KG1 (cell line): ENCODE data around the gene SMYD3.

Experiments used
- DNase-seq: peaks from one replicate; lab custom pipeline; 2025; lab: John Stamatoyannopoulos, UW

Gene SMYD3

DNA sequence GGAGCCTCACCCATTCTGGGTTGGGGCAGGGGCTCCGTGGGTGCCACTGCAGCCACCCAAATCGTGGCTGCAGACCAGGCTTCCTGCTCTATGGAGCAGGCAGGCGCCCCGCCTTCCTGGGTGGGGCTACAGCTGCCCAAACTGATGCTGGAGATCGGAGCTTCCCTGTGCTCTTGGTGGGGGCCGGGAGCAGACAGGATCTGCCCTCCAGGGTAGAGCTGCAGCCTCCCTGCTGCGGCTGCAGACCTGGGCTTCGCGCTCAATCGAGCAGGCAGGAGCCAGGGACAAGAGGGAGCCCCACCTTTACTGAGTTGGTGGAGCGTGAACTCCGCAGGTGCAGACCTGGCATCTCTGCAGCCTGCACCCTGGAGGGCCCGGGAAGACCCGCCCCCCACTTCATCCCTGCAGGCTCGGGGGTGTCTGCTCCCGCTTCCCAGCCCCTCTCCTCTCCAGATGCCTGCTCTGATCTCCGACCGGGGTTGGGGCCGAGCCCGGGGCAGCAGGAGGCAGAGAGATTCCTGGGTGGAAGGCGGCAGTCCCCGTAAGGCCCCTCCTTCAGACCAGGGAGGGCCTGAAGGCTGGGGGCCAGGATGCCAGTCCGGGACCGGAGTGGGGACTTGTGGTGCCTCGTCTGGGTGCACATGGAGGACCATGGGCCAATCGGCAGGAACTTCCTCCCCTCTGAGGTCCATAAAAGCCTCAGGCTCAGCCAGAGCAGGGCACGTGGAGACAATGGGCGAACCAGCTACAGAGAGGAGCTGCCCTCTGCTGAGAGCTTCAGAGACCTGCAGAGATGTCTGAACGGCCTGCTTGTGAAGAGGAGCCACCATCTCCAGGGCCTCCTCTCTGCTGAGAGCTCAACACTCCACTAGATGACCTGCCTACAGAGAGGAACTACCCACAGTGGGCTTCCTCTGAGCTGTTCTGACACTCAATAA is 359.3 kb downstream of the SMYD3 start:
- DNase-seq: no peak

DNA sequence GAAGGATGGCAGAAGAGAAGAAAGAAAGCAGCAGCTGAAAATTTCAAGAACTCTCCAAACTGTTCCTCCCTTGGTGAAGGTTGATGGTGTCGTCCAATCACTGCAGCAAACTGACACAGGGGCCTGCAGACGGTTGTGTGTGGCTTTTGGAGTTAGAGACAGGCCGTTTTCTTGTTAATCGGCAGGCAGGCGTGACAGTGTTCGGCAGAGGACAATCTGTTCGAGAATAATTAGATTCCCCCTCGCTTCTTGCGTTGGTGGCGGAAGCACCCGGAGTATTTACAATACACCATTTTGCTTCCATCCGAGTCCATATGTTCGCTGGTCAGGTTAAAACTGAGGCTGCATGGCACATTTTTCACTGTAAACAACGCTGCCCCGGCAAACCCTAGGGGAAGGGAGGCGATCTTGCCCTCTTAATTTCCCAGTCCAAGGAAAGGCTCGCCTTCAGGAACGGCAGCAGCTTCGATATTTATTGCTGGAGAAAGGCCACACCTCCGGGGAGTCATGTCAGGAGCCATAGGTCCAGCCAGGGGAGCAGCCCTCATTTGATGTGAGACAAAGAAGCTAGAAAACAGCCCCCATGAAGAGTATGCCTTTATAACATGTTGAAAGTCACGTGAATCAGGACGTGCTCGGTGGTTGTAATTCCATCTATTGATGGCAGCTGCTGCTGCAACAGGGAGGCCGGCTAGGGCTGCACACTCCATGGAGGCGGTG is 360.1 kb downstream of the SMYD3 start:
- DNase-seq: no peak

DNA sequence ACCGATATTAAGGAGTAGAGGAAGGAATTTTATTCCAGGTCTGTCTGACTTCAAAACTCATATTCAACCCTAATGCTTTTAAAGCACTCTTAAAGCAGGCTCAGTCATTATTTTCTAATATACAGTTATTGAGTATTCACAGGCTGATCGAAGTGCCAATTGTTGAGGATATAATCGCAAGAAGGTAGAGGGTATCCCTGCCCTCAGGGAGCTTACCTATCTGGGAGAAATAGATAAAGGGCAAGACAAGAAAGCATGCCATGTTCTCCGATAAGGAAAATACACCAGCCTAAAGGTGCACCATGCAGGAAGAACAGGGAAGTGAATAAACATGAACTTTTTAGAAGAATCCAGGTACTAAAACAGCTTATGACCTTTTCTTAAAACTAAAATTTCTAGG is 361.2 kb downstream of the SMYD3 start:
- no peak for DNase-seq

DNA sequence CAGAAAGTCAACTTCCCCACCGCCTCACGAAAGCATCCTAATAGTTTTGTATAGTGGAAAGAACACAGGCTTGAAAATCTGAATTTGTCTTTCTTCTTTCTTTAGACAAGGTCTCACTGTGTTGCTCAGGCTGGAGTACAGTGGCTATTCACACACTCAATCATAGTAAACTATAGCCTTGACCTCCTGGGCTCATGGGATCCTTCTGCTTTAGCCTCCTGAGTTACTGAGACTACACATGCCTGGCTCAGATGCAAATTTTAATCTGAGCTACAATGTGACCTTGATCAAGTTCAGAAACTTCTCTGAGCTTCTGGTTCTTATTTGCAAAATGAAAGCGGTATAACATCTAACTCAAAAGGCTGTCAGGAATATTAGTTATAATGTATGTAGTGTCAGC is 362.1 kb downstream of the SMYD3 start:
- DNase-seq: no peak

DNA sequence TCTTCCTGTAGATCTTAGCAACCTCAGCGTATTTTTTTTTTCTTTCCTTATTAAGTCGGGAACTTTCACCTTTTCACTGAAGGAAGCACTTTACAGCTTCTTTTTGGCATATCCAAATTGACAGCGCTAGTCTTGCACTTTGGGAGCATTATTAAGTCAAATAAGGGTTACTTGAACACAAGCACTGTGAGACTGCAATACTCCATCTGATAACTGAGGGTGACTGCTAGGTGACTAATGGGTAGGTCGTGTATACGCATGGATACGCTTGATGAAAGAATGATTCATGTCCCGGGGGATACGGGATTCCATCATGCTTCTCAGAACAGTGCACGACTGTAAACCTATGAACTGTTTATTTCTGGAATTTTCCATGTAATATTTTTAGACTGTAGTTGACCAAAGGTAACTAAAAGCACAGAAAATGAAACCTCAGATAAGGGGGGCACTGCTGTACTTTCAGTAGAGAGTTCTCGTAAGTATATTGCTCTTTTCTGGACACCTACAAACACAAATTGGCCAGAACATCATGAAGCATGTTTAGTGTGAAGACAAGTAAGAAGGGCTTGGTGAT is 364.7 kb downstream of the SMYD3 start:
- DNase-seq: no peak

DNA sequence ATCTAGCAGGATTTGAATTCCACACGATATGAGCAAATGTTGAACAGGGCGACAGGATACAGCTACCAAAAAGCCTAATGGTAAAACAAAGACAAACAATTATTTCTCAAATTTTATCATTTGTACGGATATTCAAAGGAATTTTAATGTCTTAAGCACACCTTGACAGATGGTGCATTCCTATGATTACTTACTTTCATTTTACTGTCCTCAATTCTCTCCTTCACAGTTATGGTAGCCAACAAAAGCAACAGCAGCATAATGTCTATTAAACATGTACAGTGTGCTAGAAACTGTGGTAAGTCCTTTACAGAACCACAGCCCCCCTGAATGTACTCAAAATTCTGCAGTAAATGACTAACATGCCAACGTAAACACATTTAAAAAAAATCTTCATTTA is 365.8 kb downstream of the SMYD3 start:
- DNase-seq: no peak

DNA sequence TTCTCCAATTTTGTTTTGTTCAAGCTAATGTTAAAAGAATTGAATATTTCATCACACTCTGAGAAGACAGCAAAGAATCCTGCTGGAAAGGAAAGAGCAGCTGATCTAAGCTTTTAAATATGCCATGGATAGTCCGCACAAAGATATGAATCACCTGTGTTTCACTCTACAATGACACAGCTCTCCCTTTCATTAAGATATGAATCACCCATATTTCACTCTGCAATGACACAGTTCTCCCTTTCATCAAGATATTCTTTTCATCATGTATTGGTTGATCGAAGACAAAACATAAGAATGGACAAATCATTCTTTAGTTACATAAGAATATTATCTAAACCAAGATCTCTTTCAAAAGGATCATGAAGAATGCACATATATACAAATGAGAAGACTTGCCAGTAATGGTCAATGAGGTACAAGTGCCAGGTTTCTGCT is 367.3 kb downstream of the SMYD3 start:
- no peak for DNase-seq

DNA sequence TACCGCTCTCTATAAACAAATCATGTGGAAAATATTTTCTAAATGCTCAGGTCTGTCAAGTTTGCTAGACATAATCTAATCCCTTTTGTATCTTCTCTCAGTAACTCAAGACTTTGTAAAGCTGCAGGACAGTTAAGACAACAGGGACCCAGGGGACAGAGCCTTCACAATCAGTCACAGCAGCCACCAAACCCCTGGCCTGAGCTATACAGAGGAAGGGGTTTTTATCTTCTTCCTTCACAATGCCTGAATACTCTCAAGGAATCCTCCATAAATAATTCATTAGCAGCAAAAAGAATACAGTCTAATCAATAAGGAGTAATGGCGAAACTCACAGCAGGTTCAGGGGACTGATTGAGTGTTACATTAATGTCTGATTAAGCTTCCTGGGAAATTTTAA is 368.3 kb downstream of the SMYD3 start:
- DNase-seq: no peak

DNA sequence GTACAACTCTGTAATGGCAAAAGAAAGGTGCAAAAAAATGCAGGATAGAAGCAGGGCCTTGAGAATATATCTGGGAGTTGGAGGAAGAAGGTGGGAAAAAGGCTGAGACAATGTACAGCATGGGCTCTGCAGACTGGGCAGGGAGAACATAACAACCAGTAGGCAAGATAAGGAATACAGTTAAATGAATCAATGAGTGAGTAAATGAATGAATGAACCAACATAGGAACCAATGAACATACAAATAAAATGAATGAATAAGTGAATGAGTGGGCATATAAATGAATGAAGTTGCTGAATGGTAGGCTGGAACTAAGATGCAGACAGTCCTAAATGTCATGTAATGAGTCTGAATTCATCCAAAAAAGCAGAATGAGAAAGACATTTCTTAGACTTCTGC is 370.6 kb downstream of the SMYD3 start:
- no peak for DNase-seq

DNA sequence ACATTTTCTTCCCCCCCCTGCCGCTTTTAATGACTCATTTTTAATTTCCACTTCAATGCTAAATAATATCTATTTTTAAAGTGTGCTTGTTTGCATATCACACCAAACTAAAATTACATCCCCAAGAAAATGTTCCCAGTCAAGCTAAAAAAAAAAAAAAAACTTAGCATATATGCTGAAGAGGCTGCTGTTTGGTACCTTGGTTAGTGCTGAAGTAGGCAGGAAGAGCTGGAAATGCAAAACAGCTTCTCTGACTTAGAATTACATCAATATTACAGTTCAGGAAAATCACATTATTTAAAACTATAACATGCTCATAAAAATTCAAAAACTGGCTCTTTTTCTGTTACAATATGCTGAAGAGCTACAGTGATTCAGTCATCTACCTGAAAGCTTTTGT is 372.3 kb downstream of the SMYD3 start:
- DNase-seq: no peak

DNA sequence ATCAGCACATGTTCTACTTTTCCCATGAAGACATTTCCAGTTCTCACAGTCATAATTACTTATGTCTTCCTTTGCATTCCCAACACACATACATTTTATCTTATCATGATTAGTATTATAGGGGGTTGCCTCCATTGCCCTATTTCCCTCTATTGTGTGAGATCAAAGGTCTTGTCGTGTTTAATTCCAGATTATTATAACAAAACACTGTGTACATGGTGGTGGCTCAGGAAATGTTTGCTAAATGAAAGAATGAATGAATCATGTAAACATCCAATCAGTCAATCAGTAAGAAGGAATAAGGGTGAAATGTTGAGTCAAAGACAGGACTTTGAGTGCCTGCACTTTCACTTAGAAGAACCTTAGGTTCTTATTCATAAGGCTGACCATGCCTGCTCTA is 376.0 kb downstream of the SMYD3 start:
- DNase-seq: no peak

DNA sequence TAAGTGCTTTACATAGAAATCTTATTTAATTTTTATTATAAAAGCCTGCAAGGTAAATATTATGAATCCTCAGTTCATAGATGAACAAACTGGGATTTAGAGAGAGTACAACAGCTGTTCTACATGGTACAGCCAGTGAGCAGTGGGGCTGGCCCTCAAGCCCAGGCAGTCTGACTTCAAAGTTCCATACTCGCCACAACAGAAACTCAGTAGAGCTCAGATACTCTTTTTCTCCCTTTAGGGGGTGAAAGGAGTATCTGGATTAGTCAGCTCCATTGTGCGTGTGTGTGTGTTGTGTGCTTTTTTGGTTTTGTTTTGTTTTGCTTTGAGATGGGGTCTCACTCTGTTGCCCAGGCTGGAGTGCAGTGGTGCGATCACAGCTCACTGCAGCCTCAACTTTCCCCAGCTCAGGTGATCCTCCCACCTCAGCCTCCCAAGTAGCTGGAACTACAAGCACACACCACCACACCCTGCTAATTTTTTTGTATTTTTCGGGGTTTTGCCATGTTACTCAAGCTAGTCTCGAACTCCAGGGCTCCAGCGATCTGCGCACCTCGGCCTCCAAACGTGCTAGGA is 378.5 kb downstream of the SMYD3 start:
- DNase-seq: no peak

DNA sequence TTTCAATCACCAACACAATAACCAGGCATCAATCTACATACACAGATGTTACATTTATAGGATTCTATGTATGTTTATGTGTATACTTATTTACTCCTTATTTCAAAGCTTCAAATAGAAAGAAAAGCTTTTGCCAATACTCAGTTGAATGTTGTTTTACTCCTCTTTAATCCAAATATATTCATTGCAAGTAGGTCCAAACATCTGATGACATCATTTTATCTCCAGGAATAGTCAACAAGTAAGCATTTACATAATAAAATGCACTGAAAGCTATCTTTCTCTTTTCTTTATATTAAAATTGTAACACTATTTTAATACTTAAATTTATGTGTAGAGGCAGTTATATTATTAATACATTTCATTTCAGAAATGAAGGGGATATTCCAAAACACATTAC is 380.5 kb downstream of the SMYD3 start:
- DNase-seq: no peak

DNA sequence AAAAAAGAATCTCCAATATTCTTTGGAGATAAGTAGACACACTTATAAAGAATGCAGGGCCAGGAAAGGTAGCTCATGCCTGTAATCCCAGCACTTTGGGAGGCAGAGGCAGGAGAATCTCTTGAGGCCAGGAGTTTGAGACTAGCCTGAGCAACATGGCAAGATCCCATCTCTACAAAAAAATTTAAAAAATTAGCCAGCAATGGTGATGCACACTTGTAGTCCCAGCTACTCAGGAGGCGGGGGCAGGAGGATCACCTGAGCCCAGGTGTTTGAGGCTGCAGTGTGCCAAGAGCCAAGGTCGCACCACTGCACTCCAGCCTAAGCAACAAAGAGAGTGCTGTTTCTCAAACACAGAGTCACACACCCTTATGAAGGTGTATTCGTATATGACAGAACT is 385.0 kb downstream of the SMYD3 start:
- DNase-seq: no peak

DNA sequence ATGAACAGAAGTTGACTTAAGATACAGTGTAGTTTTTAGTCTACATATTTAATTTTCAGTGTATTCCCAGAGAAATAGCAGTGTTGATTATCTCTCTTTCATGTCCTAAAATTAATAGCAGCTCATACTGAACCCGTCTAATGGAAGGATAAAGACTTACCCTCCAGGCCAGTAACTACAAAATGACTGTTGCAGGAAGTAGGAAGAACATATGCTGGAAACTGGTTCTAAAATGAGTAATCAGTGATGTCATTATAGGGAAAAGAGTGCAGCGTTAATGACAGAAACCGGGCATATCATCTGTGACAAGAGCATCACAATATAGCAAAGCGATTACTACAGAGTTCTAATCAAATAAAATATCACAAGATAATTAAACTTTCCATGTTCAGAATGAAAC is 385.5 kb downstream of the SMYD3 start:
- DNase-seq: no peak

DNA sequence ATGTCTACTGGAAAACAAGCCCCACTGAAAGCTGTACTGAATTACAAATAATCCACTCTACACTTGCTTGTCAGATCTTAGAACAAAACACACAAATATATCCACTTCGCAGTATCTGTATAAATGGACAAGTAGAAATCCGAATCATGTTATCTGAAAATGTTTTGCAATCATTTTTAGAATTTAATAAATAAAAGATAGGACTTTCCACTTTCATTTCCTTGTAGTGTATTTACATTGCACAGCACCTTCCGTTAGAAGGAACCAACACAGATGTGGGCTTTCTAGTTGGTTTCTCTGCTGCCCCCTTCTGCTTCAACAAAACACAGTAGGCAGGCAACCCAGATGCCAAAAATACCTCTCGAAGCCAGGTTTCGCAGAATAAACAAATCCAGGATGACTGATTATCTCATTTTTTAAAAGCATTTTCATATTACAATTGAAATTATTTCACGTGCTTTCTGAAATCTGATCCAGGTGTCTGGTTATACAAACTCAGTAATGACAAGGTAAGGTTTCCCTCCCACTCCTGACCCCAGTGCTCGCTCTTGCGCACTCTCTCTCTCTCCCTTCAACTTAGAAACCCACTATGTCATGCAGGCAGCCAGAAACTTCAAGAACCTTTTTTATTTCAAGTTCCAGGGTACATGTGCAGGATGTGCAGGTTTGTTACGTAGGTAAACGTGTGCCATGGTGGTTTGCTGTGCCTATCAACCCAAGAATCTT is 389.9 kb downstream of the SMYD3 start:
- DNase-seq: peak; percentile 45

DNA sequence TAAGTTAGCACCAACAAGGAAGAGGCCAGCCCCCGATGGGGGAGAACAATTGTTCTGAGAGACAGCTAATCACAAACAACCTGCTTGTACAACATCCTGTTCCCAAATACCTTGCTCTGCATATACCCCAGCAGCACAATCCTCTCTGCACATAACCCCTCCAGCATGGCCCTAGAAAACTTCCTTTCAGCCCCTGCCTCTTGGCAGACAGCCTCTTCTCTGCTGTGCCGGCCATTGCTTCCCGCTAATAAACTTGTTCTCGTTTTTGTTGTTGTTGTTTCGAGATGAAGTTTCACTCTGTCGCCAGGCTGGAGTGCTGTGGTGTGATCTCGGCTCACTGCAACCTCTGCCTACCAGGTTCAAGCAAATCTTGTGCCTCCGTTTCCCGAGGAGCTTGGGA is 392.7 kb downstream of the SMYD3 start:
- DNase-seq: no peak

DNA sequence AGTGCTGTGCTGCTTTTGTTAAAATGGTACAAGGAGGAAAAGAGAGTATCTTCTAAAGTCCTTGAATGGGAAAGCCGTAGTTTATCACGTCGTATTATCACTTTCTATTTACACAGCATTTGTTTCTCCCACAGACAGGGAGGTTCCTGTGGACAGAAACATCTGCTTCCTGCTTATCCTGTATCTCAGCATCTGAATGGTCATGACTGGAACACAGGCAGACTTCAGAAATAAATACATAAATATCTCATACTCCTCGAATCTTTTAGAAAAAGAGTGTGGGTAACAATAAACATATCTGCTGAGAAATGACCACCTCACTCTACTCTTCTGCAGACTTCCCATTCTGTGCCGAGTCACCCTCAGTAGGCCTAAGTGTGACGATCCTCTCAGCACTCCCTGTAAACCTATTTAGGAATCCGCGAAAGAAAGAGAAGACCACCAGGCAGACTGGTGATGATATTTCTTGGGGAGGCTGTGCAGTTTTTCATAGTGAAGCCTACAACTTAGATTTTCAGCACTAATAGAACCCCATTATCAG is 393.5 kb downstream of the SMYD3 start:
- DNase-seq: no peak

DNA sequence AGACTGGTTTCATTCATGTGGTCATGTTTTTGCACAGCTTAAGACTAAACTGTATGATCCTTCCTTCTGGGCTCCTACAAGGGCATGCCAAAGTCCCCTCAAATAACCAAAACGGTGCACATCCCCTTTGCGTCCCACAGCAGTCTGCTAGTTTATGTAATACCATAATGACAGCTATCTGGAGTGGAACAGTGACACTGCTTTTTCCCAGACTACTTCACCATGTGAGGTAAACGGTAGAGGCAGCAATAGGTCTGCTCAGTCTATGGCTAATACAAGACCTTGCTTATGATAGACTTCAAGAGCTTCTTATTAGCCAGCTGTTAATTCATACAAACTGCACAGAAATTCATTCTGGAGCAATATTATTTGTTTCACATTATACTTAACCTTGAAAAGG is 395.5 kb downstream of the SMYD3 start:
- DNase-seq: no peak

DNA sequence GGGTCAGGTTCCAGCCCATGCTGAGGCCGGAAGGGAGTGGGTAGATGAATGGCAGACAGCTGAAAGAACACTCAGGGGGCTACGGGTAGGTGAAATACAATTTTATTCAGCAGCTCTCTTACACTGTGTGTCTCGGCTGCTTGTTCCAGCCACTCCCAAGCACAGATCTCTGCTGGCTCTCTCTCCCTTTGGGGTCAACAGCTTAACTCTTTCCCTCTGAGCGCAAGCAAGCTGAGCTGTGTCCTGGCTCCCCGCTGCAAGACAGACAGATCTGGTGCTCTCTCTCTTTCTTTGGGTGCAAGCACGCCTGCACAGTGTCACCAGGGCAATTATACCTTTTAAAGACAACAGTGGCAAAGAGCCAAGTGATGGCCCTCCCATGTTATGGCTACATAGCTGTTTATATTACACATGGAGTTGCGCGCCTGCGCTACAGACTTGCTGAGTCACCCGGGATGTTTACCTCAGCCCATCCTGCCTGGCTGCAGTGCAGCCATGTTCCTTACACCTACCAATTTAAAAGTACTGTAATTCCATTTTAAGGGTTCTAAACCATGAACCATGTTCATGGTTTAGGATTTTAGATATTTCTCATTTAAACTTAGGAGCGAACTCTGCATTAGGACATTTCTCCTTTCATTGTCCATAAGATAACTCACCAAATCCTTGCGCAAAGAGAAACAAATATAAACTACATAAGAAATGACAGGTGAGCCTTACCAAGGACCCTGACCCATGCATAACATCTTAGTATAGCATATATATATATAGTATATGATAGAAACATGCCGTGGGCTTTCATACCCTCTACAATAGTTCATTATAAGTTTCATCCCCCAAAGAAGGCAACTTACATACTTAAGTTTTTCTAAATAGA is 396.5 kb downstream of the SMYD3 start:
- no peak for DNase-seq
